ENCODE data around the gene ISOC2.

DNA sequence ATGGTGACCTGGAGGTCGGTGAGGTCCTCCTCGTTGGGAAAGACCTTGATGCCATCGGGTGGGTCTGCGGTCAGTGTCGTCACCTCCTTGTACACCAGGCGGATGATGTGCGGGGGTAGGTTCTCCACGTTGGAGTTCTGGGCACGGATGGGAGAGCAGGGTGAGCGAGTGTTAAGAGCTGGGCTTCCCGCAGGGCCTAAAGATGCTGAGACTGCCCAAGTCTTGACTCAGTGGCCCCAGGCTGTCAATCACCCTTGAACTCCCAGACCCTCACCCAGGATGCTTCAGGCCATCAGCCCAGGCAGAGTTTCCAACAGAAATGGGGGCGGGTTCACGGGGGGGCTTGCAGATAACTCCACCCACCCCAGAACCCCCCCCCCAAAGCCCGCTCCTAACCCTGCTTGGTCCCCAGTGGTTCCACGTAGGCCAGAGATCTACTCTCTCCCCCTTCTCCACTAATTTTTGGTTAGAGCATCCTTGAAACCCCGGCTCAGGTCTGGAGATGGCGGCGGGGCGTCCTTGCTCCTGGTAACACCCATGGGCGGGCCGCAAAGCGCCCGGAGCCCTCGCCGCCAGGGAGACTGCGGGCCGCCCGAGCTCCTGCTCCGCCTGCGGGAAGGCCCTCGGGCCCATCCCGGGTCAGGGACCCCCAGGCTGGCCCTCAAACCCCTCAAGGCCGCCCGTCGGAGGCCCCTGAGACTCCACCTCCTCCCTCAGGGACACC lies 54.5 kb downstream of the ISOC2 start:
- TF ChIP-seq, protein P1, sequence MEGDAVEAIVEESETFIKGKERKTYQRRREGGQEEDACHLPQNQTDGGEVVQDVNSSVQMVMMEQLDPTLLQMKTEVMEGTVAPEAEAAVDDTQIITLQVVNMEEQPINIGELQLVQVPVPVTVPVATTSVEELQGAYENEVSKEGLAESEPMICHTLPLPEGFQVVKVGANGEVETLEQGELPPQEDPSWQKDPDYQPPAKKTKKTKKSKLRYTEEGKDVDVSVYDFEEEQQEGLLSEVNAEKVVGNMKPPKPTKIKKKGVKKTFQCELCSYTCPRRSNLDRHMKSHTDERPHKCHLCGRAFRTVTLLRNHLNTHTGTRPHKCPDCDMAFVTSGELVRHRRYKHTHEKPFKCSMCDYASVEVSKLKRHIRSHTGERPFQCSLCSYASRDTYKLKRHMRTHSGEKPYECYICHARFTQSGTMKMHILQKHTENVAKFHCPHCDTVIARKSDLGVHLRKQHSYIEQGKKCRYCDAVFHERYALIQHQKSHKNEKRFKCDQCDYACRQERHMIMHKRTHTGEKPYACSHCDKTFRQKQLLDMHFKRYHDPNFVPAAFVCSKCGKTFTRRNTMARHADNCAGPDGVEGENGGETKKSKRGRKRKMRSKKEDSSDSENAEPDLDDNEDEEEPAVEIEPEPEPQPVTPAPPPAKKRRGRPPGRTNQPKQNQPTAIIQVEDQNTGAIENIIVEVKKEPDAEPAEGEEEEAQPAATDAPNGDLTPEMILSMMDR (IDR thresholded peaks at IDR 0.05): no peak
- TF ChIP-seq POLR2A (IDR thresholded peaks at IDR 0.05): no peak

Data from transverse colon (tissue), 3 donors.